ENCODE results near the gene ABLIM2. TPM values are rescaled to one million over a fixed set of nuclear protein-coding genes. Genes with fewer than 3 reads are reported as not detected.

Gene ABLIM2
- total RNA-seq, 4 donors from 2014 or later = 177 to 281 (median 244) TPM

- Histone ChIP-seq H3K27ac (peak overlapping the region; percentile 93 to 100 (median 98)), H3K9me3 (no peaks in the 10 kb centered on the region), H3K4me3 (no peak overlapping the region), H3K36me3 (peaks cover 0 to 8% of the 10 kb centered on the region in 2 donors), H3K4me1 (peaks cover 91 to 93% of the 10 kb centered on the region in 2 donors), H3K27me3 (no peaks in the 10 kb centered on the region)
- ATAC-seq (no peak), DNase-seq (no peak)
- intact Hi-C loops (cut with DNase I; ENCODE audit: low total_unique reads) (no loop called here), in situ Hi-C loops (cut with MboI; ENCODE audit: low sequenced_read_pairs in 4 of 4) (no loop called here)
- TF ChIP-seq POLR2A (IDR thresholded peaks at IDR 0.05) (no peak), CTCF (IDR thresholded peaks at IDR 0.05 in 4 of 5, conservative IDR thresholded peaks at IDR 0.05 in 1 of 5) (no peak)
Observed at GRCh38 chr4:8119877-8120276, 38.7 kb downstream of the ABLIM2 start.

- Histone ChIP-seq H3K9me3 (no peaks in the 10 kb centered on the region), H3K4me1 (peaks cover 91 to 93% of the 10 kb centered on the region in 2 donors), H3K27me3 (no peaks in the 10 kb centered on the region), H3K36me3 (no peaks in the 10 kb centered on the region), H3K27ac (peak overlapping the region; percentile 93 to 100 (median 98)), H3K4me3 (no peak overlapping the region)
- DNase-seq = no peak
- intact Hi-C loops (cut with DNase I; ENCODE audit: low total_unique reads) = no loop called here
- TF ChIP-seq POLR2A (IDR thresholded peaks at IDR 0.05) (no peak), CTCF (IDR thresholded peaks at IDR 0.05 in 4 of 5, conservative IDR thresholded peaks at IDR 0.05 in 1 of 5) (no peak)
- in situ Hi-C loops (cut with MboI; ENCODE audit: low sequenced_read_pairs in 4 of 4) = no loop called here
- ATAC-seq = no peak
Observed at GRCh38 chr4:8118531-8118930, 40.1 kb downstream of the ABLIM2 start.

GRCh38 chr4:8118035-8118434 lies 40.6 kb downstream of the ABLIM2 start:
- ATAC-seq = peak in 1 of 2 donors; percentile 1
- H3K36me3 ChIP-seq = no peaks in the 10 kb centered on the region
- in situ Hi-C loops (cut with MboI; ENCODE audit: low sequenced_read_pairs in 4 of 4) (no loop called here), intact Hi-C loops (cut with DNase I; ENCODE audit: low total_unique reads) (no loop called here)
- H3K27me3 ChIP-seq = no peaks in the 10 kb centered on the region
- DNase-seq = peak in 1 of 2 donors; percentile 71
- TF ChIP-seq POLR2A (IDR thresholded peaks at IDR 0.05) (no peak), CTCF (IDR thresholded peaks at IDR 0.05 in 4 of 5, conservative IDR thresholded peaks at IDR 0.05 in 1 of 5) (no peak)
- no peaks in the 10 kb centered on the region for H3K9me3 ChIP-seq
- peaks cover 90 to 93% of the 10 kb centered on the region in 2 donors for H3K4me1 ChIP-seq
- H3K4me3 ChIP-seq = no peak overlapping the region
- H3K27ac ChIP-seq = peak overlapping the region; percentile 93 to 100 (median 98)

- ATAC-seq = peak; percentile 59 to 61
- H3K9me3 ChIP-seq = no peaks in the 10 kb centered on the region
- peak overlapping the region in 2 of 4 donors; percentile 33 to 40 for H3K4me3 ChIP-seq
- intact Hi-C loops (cut with DNase I; ENCODE audit: low total_unique reads) (no loop called here), in situ Hi-C loops (cut with MboI; ENCODE audit: low sequenced_read_pairs in 4 of 4) (no loop called here)
- peaks cover 90 to 94% of the 10 kb centered on the region in 2 donors for H3K4me1 ChIP-seq
- DNase-seq = peak; percentile 93 to 98
- H3K27ac ChIP-seq = peak overlapping the region; percentile 93 to 100 (median 98)
- no peaks in the 10 kb centered on the region for H3K36me3 ChIP-seq
- H3K27me3 ChIP-seq = no peaks in the 10 kb centered on the region
- TF ChIP-seq CTCF (IDR thresholded peaks at IDR 0.05 in 4 of 5, conservative IDR thresholded peaks at IDR 0.05 in 1 of 5) (no peak), POLR2A (IDR thresholded peaks at IDR 0.05) (peak; percentile 77 to 80)
Observed at GRCh38 chr4:8117278-8117682, 41.3 kb downstream of the ABLIM2 start.

- no peak for TF ChIP-seq POLR2A (IDR thresholded peaks at IDR 0.05)
- no peak for TF ChIP-seq CTCF (IDR thresholded peaks at IDR 0.05 in 4 of 5, conservative IDR thresholded peaks at IDR 0.05 in 1 of 5)
- Histone ChIP-seq H3K36me3 (peaks cover 0 to 4% of the 10 kb centered on the region in 2 donors), H3K27ac (peak overlapping the region; percentile 93 to 100 (median 98)), H3K4me1 (peaks cover 89 to 93% of the 10 kb centered on the region in 2 donors), H3K27me3 (no peaks in the 10 kb centered on the region), H3K4me3 (peak overlapping the region in 3 of 4 donors; percentile 32 to 40 (median 33)), H3K9me3 (no peaks in the 10 kb centered on the region)
- ATAC-seq = no peak
- intact Hi-C loops (cut with DNase I; ENCODE audit: low total_unique reads) = no loop called here
- peak in 1 of 2 donors; percentile 30 for DNase-seq
- in situ Hi-C loops (cut with MboI; ENCODE audit: low sequenced_read_pairs in 4 of 4) = no loop called here
Observed at GRCh38 chr4:8115916-8116315, 42.7 kb downstream of the ABLIM2 start.

Data from gastrocnemius medialis (tissue), 4 donors.